Neural crest cell (in vitro differentiated cells): ENCODE data around the gene MGAT1. TPM values are rescaled to one million over a fixed set of nuclear protein-coding genes. Genes with fewer than 3 reads are reported as not detected.
A peak's percentile ranks its signal among the peaks of the same experiment; 100 is the strongest.

ENCODE experiments used
- DNase-seq: peaks from one replicate; pipeline ENCODE4 v3.0.0; 2021; ENCODE audit warnings: low read depth, mixed read lengths, low spot score
- H3K27ac Mint-ChIP-seq: one replicate; pipeline ENCODE4 v1.8.0; 2021; ENCODE audit warnings: mild to moderate bottlenecking, mixed read lengths; ENCODE audit not compliant: unreplicated experiment
- H3K27me3 Mint-ChIP-seq: 2 replicates; pipeline ENCODE4 v1.8.0; 2021; ENCODE audit warnings: low read depth, mild to moderate bottlenecking, mixed read lengths
- H3K36me3 Mint-ChIP-seq: 2 replicates; pipeline ENCODE4 v1.8.0; 2021; ENCODE audit warnings: low read depth, mild to moderate bottlenecking, mixed read lengths
- H3K4me1 Mint-ChIP-seq: 2 replicates; pipeline ENCODE4 v1.8.0; 2021; ENCODE audit warnings: mixed read lengths
- H3K4me3 Mint-ChIP-seq: one replicate; pipeline ENCODE4 v1.8.0; 2021; ENCODE audit warnings: mild to moderate bottlenecking, mixed read lengths
- H3K9me3 Mint-ChIP-seq: 2 replicates; pipeline ENCODE4 v1.8.0; 2021; ENCODE audit warnings: mixed read lengths
- CTCF ChIP-seq: fragments of 200-600 bp; sonication (generic); conservative IDR thresholded peaks from 2 replicates; pipeline ENCODE4 v1.5.0; 2021; ENCODE audit warnings: antibody characterized with exemption, mild to moderate bottlenecking
- total RNA-seq: library from RNA; stranded (reverse); gene quantifications from 2 replicates; pipeline ENCODE4 v1.2.1, GENCODE V29; 2021

The MGAT1 gene
- total RNA-seq, 1 donor from 2014 or later = 57.1 TPM

- peaks cover 21% of the 10 kb centered on the region for H3K36me3 Mint-ChIP-seq
- H3K27me3 Mint-ChIP-seq = no peaks in the 10 kb centered on the region
- H3K27ac Mint-ChIP-seq = no peak overlapping the region
- no peak for DNase-seq
- peaks cover 3% of the 10 kb centered on the region for H3K9me3 Mint-ChIP-seq
- TF ChIP-seq CTCF = no peak
- peaks cover 26% of the 10 kb centered on the region for H3K4me1 Mint-ChIP-seq
- peak overlapping the region; percentile 31 for H3K4me3 Mint-ChIP-seq
These were observed 23.3 kb upstream of the MGAT1 start for GRCh38 chr5:180825768-180826525.

GRCh38 chr5:180824630-180825476, 22.2 kb upstream of the MGAT1 start:
- no peaks in the 10 kb centered on the region for H3K27me3 Mint-ChIP-seq
- H3K4me1 Mint-ChIP-seq = peaks cover 17% of the 10 kb centered on the region
- DNase-seq = no peak
- H3K9me3 Mint-ChIP-seq = peaks cover 3% of the 10 kb centered on the region
- TF ChIP-seq CTCF = no peak
- peaks cover 11% of the 10 kb centered on the region for H3K36me3 Mint-ChIP-seq
- no peak overlapping the region for H3K27ac Mint-ChIP-seq
- H3K4me3 Mint-ChIP-seq = no peak overlapping the region

- TF ChIP-seq CTCF = no peak
- H3K4me1 Mint-ChIP-seq = peaks cover 14% of the 10 kb centered on the region
- no peak for DNase-seq
- H3K27me3 Mint-ChIP-seq = no peaks in the 10 kb centered on the region
- H3K9me3 Mint-ChIP-seq = no peaks in the 10 kb centered on the region
- H3K4me3 Mint-ChIP-seq = no peak overlapping the region
- H3K27ac Mint-ChIP-seq = no peak overlapping the region
- H3K36me3 Mint-ChIP-seq = peaks cover 4% of the 10 kb centered on the region
These were observed 21.5 kb upstream of the MGAT1 start for GRCh38 chr5:180823940-180824629.

GRCh38 chr5:180823346-180823745, 20.7 kb upstream of the MGAT1 start:
- peaks cover 15% of the 10 kb centered on the region for H3K4me1 Mint-ChIP-seq
- peaks cover 4% of the 10 kb centered on the region for H3K36me3 Mint-ChIP-seq

More at GRCh38 chr5:180823346-180823745, 20.7 kb upstream of the MGAT1 start:
- no peak for DNase-seq
- Mint-ChIP-seq H3K27ac (no peak overlapping the region), H3K27me3 (no peaks in the 10 kb centered on the region), H3K4me3 (no peak overlapping the region), H3K9me3 (no peaks in the 10 kb centered on the region)
- TF ChIP-seq CTCF = no peak
